HAP-1 (cell line): Measurements from ENCODE around the gene TIPARP.
A peak's percentile ranks its signal among the peaks of the same experiment; 100 is the strongest.

Source experiments
- DNase-seq, 2 experiments: peaks; one replicate each; pipeline ENCODE4 v3.0.0-alpha.2; 2016 to 2020; ENCODE audit warnings: low spot score in 2 of 2
- H3K27me3 ChIP-seq: fragments of 250-450 bp; sonication (Bioruptor Pico); 2 replicates; pipeline ENCODE4 v1.5.1; 2020; ENCODE audit warnings: low read depth, mild to moderate bottlenecking, moderate library complexity
- H3K36me3 ChIP-seq: fragments of 250-450 bp; sonication (Bioruptor Pico); replicated peaks from 2 replicates; pipeline ENCODE4 v1.5.1; 2020; ENCODE audit warnings: mild to moderate bottlenecking
- H3K4me1 ChIP-seq: fragments of 250-450 bp; sonication (Bioruptor Pico); 2 replicates; pipeline ENCODE4 v1.5.1; 2020; ENCODE audit warnings: mild to moderate bottlenecking
- H3K4me3 ChIP-seq: fragments of 250-450 bp; sonication (Bioruptor Pico); 2 replicates; pipeline ENCODE4 v1.5.1; 2020; ENCODE audit warnings: mild to moderate bottlenecking, moderate library complexity
- H3K9me3 ChIP-seq: fragments of 250-450 bp; sonication (Bioruptor Pico); 2 replicates; pipeline ENCODE4 v1.5.1; 2020; ENCODE audit warnings: mild to moderate bottlenecking, moderate library complexity
- in situ Hi-C: fragments of 300-500 bp; cut with MboI; formaldehyde crosslinking; loops from 3 replicates; pipeline ENCODE4 v1.14.3; 2020; ENCODE audit warnings: low sequenced_read_pairs, inconsistent platforms, mixed read lengths

Gene TIPARP

GRCh38 chr3:156657862-156658731, 16.3 kb upstream of the TIPARP start:
- Histone ChIP-seq H3K9me3 (no peaks in the 10 kb centered on the region; the same call in 1 of the 2 replicates), H3K4me1 (no peaks in the 10 kb centered on the region), H3K4me3 (no peak overlapping the region), H3K36me3 (no peaks in the 10 kb centered on the region), H3K27me3 (no peaks in the 10 kb centered on the region)
- in situ Hi-C loops = no loop called here
- no peak for DNase-seq

GRCh38 chr3:156658732-156659090, 15.7 kb upstream of the TIPARP start:
- Histone ChIP-seq H3K27me3 (no peaks in the 10 kb centered on the region), H3K4me3 (no peak overlapping the region), H3K9me3 (no peaks in the 10 kb centered on the region; the same call in 1 of the 2 replicates), H3K4me1 (no peaks in the 10 kb centered on the region), H3K36me3 (no peaks in the 10 kb centered on the region)
- in situ Hi-C loops = no loop called here
- DNase-seq = no peak

- no peak overlapping the region for H3K4me3 ChIP-seq
- DNase-seq = no peak
- H3K4me1 ChIP-seq = no peaks in the 10 kb centered on the region
- H3K36me3 ChIP-seq = no peaks in the 10 kb centered on the region
- H3K9me3 ChIP-seq = no peaks in the 10 kb centered on the region; the same call in 1 of the 2 replicates
- H3K27me3 ChIP-seq = no peaks in the 10 kb centered on the region
- in situ Hi-C loops = no loop called here
Measured at GRCh38 chr3:156659260-156659659, 15.1 kb upstream of the TIPARP start.

- H3K4me3 ChIP-seq = no peak overlapping the region
- H3K4me1 ChIP-seq = peaks cover 13% of the 10 kb centered on the region
- H3K36me3 ChIP-seq = no peaks in the 10 kb centered on the region
- in situ Hi-C loops = no loop called here
- no peaks in the 10 kb centered on the region for H3K27me3 ChIP-seq
- no peaks in the 10 kb centered on the region; the same call in 1 of the 2 replicates for H3K9me3 ChIP-seq
- DNase-seq = no peak
Measured at GRCh38 chr3:156661155-156661554, 13.2 kb upstream of the TIPARP start.

- H3K36me3 ChIP-seq = no peaks in the 10 kb centered on the region
- no peaks in the 10 kb centered on the region for H3K9me3 ChIP-seq
- in situ Hi-C loops = no loop called here
- H3K4me1 ChIP-seq = peaks cover 13% of the 10 kb centered on the region
- DNase-seq = no peak
- no peaks in the 10 kb centered on the region for H3K27me3 ChIP-seq
- no peak overlapping the region for H3K4me3 ChIP-seq
Measured at GRCh38 chr3:156664011-156664830, 10.2 kb upstream of the TIPARP start.

- Histone ChIP-seq H3K27me3 (no peaks in the 10 kb centered on the region), H3K4me1 (peaks cover 13% of the 10 kb centered on the region), H3K36me3 (no peaks in the 10 kb centered on the region), H3K9me3 (no peaks in the 10 kb centered on the region), H3K4me3 (no peak overlapping the region)
- in situ Hi-C loops = no loop called here
- no peak for DNase-seq
Measured at GRCh38 chr3:156664831-156665178, 9.6 kb upstream of the TIPARP start.

GRCh38 chr3:156665291-156665690, 9.1 kb upstream of the TIPARP start:
- Histone ChIP-seq H3K36me3 (no peaks in the 10 kb centered on the region), H3K9me3 (no peaks in the 10 kb centered on the region), H3K4me3 (no peak overlapping the region), H3K27me3 (no peaks in the 10 kb centered on the region), H3K4me1 (peaks cover 13% of the 10 kb centered on the region)
- in situ Hi-C loops = no loop called here
- DNase-seq = peak in 1 of 2 experiments; percentile 19

GRCh38 chr3:156666073-156666472, 8.3 kb upstream of the TIPARP start:
- Histone ChIP-seq H3K27me3 (no peaks in the 10 kb centered on the region), H3K4me3 (no peak overlapping the region), H3K4me1 (peaks cover 13% of the 10 kb centered on the region), H3K36me3 (no peaks in the 10 kb centered on the region), H3K9me3 (no peaks in the 10 kb centered on the region)
- DNase-seq = no peak
- in situ Hi-C loops = no loop called here

GRCh38 chr3:156668073-156668763, 6.2 kb upstream of the TIPARP start:
- Histone ChIP-seq H3K4me1 (peaks cover 14% of the 10 kb centered on the region), H3K36me3 (no peaks in the 10 kb centered on the region), H3K9me3 (no peaks in the 10 kb centered on the region), H3K27me3 (no peaks in the 10 kb centered on the region), H3K4me3 (no peak overlapping the region)
- in situ Hi-C loops = no loop called here
- DNase-seq = peak in 1 of 2 experiments; percentile 29

GRCh38 chr3:156670077-156670476, 4.3 kb upstream of the TIPARP start:
- in situ Hi-C loops = no loop called here
- no peak for DNase-seq

GRCh38 chr3:156670652-156671051, 3.7 kb upstream of the TIPARP start:
- in situ Hi-C loops = no loop called here
- H3K4me1 ChIP-seq = peaks cover 8% of the 10 kb centered on the region
- no peak overlapping the region for H3K4me3 ChIP-seq
- no peaks in the 10 kb centered on the region for H3K36me3 ChIP-seq
- no peak for DNase-seq
- H3K27me3 ChIP-seq = no peaks in the 10 kb centered on the region
- no peaks in the 10 kb centered on the region for H3K9me3 ChIP-seq

More at GRCh38 chr3:156670077-156670476, 4.3 kb upstream of the TIPARP start:
- H3K36me3 ChIP-seq = no peaks in the 10 kb centered on the region
- peaks cover 13% of the 10 kb centered on the region for H3K4me1 ChIP-seq
- H3K27me3 ChIP-seq = no peaks in the 10 kb centered on the region
- no peaks in the 10 kb centered on the region for H3K9me3 ChIP-seq
- no peak overlapping the region for H3K4me3 ChIP-seq

- no peak for DNase-seq
- Histone ChIP-seq H3K4me1 (peaks cover 21% of the 10 kb centered on the region), H3K9me3 (no peaks in the 10 kb centered on the region), H3K4me3 (peak overlapping the region; percentile 76), H3K27me3 (no peaks in the 10 kb centered on the region), H3K36me3 (peaks cover 3% of the 10 kb centered on the region)
- in situ Hi-C loops = no loop called here
Measured at GRCh38 chr3:156673732-156674045, 701 bp upstream of the TIPARP start.

GRCh38 chr3:156674911-156675829, 780 bp downstream of the TIPARP start:
- Histone ChIP-seq H3K4me1 (peaks cover 28% of the 10 kb centered on the region), H3K4me3 (peak overlapping the region; percentile 76), H3K27me3 (no peaks in the 10 kb centered on the region), H3K9me3 (no peaks in the 10 kb centered on the region), H3K36me3 (peaks cover 10% of the 10 kb centered on the region)
- peak; percentile 38 to 72 for DNase-seq
- in situ Hi-C loops = loop anchor here (5.0 kb wide), 1 partner anchor 407 kb away; no protein-coding TSS in a partner anchor
